GM19035 (cell line): ENCODE data around the gene THADA.
A peak's percentile ranks its signal among the peaks of the same experiment; 100 is the strongest.
"Not testable (repeated sequence)": the region's sequence is repeated elsewhere in the genome, so short reads cannot be mapped to it uniquely, and the experiment has no call there.

ENCODE experiments used
- ATAC-seq: cut with Tn5 transposase; IDR thresholded peaks from one replicate; pipeline ENCODE4 v1.9.1; 2021; ENCODE audit not compliant: unreplicated experiment

Gene THADA

GRCh38 chr2:43467891-43468290 is 127.9 kb downstream of the THADA start:
- no peak for ATAC-seq

GRCh38 chr2:43465234-43465633 is 130.6 kb downstream of the THADA start:
- no peak for ATAC-seq

- no peak for ATAC-seq
These were observed 131.2 kb downstream of the THADA start for GRCh38 chr2:43464590-43464989.

GRCh38 chr2:43462866-43463641 is 132.8 kb downstream of the THADA start:
- ATAC-seq, result no peak

- ATAC-seq, result peak; percentile 79
These were observed 134.3 kb downstream of the THADA start for GRCh38 chr2:43461453-43462073.

- no peak for ATAC-seq
These were observed 135.1 kb downstream of the THADA start for GRCh38 chr2:43460611-43461365.

- no peak for ATAC-seq
These were observed 135.7 kb downstream of the THADA start for GRCh38 chr2:43460174-43460546.

GRCh38 chr2:43459446-43460173 is 136.2 kb downstream of the THADA start:
- ATAC-seq, result no peak

- no peak for ATAC-seq
These were observed 137.7 kb downstream of the THADA start for GRCh38 chr2:43458014-43458628.

GRCh38 chr2:43455731-43456642 is 139.9 kb downstream of the THADA start:
- peak; percentile 49 for ATAC-seq

- no peak for ATAC-seq
These were observed 140.5 kb downstream of the THADA start for GRCh38 chr2:43455296-43455695.

GRCh38 chr2:43454791-43455190 is 141.0 kb downstream of the THADA start:
- no peak for ATAC-seq

GRCh38 chr2:43453179-43454170 is 142.4 kb downstream of the THADA start:
- no peak for ATAC-seq

- ATAC-seq, result no peak
These were observed 143.5 kb downstream of the THADA start for GRCh38 chr2:43452318-43452731.

GRCh38 chr2:43450617-43451016 is 145.2 kb downstream of the THADA start:
- no peak for ATAC-seq

GRCh38 chr2:43448822-43449110 is 147.1 kb downstream of the THADA start:
- no peak for ATAC-seq

GRCh38 chr2:43448011-43448821 is 147.6 kb downstream of the THADA start:
- ATAC-seq, result no peak

GRCh38 chr2:43446755-43447154 is 149.1 kb downstream of the THADA start:
- not testable (repeated sequence) for ATAC-seq
